ENCODE data around the gene SMO. TPM values are rescaled to one million over a fixed set of nuclear protein-coding genes. Genes with fewer than 3 reads are reported as not detected.

Gene SMO
- total RNA-seq, 2 donors from 2014 or later, result 4.7 to 9.9 TPM

DNA sequence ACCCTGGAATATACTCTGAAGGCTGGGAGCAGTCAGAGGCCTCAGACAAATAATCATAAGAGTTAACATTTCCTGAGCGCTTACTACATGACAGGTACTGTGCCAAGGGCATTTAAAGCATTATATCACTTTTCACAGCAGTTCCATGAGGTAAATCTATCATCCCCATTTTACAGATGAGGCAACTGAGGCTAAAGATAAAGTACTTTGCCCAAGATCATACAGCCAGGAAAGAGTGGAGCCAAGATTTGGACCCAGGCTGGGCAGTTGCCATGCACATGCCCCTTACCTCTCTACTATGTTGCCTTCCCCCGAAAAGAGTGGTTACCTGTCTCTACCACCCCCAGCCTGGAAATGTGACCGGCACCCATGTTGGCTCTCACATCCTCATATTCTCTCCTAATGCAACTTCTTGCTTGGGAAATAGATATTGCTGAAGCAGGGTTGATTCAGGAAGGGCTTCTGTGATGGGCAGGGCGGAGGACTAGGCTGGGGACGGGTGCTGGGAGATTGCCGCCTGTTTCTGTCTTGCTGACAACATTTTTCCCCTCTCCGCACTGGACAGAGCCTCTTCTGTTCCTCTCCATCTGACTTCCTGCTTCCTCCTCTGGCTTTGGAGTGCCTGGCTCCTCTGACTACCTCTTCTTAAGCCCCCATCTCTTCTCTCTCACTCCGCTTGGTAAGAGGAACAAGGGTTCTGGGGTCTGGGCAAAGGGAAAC lies 13.8 kb downstream of the SMO start:
- no peaks in the 10 kb centered on the region for H3K4me1 ChIP-seq
- H3K4me3 ChIP-seq, result no peak overlapping the region
- no peaks in the 10 kb centered on the region for H3K36me3 ChIP-seq
- H3K9me3 ChIP-seq, result no peaks in the 10 kb centered on the region
- DNase-seq (ENCODE audit: low spot score), result no peak
- H3K27ac ChIP-seq, result no peak overlapping the region
- no peaks in the 10 kb centered on the region for H3K27me3 ChIP-seq
- TF ChIP-seq, protein P1, sequence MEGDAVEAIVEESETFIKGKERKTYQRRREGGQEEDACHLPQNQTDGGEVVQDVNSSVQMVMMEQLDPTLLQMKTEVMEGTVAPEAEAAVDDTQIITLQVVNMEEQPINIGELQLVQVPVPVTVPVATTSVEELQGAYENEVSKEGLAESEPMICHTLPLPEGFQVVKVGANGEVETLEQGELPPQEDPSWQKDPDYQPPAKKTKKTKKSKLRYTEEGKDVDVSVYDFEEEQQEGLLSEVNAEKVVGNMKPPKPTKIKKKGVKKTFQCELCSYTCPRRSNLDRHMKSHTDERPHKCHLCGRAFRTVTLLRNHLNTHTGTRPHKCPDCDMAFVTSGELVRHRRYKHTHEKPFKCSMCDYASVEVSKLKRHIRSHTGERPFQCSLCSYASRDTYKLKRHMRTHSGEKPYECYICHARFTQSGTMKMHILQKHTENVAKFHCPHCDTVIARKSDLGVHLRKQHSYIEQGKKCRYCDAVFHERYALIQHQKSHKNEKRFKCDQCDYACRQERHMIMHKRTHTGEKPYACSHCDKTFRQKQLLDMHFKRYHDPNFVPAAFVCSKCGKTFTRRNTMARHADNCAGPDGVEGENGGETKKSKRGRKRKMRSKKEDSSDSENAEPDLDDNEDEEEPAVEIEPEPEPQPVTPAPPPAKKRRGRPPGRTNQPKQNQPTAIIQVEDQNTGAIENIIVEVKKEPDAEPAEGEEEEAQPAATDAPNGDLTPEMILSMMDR (IDR thresholded peaks at IDR 0.05), result no peak

DNA sequence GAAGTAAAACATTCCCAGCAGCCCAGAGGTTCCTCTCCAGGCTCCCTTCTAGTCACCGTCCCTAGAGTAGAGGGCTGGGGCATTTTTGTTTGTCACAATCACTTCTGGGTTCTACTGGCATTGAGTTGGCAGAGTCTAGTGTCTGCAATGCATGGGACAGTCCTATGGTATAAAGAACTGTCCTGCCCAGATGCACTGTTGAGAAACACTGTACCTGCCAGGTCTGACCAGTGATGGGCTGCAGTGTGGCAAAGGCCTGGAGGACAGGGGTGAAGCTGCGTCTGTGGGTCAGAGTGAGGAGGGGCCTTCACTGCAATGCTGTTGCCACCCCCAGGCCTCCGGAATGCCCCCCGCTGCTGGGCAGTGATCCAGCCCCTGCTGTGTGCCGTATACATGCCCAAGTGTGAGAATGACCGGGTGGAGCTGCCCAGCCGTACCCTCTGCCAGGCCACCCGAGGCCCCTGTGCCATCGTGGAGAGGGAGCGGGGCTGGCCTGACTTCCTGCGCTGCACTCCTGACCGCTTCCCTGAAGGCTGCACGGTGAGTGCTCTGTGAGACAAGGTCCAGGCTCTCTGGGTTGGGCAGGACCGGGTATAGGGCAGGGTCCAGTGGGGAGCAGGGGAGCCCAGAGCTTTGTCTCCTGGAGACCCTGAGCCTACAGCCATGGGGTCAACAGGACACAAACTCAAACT lies 14.8 kb downstream of the SMO start:
- TF ChIP-seq, protein P1 (IDR thresholded peaks at IDR 0.05), result no peak
- Histone ChIP-seq H3K4me1 (no peaks in the 10 kb centered on the region), H3K27me3 (no peaks in the 10 kb centered on the region), H3K9me3 (no peaks in the 10 kb centered on the region), H3K4me3 (no peak overlapping the region), H3K36me3 (no peaks in the 10 kb centered on the region), H3K27ac (no peak overlapping the region)
- no peak for DNase-seq (ENCODE audit: low spot score)

DNA sequence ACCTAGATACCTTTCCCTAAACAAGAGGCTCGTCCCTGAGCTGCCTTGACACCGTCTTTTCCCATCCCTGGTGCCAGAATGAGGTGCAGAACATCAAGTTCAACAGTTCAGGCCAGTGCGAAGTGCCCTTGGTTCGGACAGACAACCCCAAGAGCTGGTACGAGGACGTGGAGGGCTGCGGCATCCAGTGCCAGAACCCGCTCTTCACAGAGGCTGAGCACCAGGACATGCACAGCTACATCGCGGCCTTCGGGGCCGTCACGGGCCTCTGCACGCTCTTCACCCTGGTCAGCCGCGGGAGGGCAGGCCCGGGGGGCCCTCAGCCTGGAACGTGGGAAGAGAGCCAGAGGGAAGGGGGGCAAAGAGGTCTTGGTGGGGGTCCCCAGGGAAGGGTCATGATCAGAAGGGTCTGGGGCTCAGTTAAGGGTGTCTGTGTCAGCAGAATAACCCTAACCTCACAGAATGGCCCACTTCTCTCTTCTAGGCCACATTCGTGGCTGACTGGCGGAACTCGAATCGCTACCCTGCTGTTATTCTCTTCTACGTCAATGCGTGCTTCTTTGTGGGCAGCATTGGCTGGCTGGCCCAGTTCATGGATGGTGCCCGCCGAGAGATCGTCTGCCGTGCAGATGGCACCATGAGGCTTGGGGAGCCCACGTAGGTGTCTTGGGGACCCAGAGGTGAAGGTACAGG lies 16.8 kb downstream of the SMO start:
- no peak overlapping the region for H3K4me3 ChIP-seq
- no peaks in the 10 kb centered on the region for H3K27me3 ChIP-seq
- no peaks in the 10 kb centered on the region for H3K9me3 ChIP-seq
- DNase-seq (ENCODE audit: low spot score), result no peak
- no peaks in the 10 kb centered on the region for H3K36me3 ChIP-seq
- peaks cover 0 to under 1% of the 10 kb centered on the region in 2 donors for H3K4me1 ChIP-seq
- TF ChIP-seq, protein P1 (IDR thresholded peaks at IDR 0.05), result no peak
- H3K27ac ChIP-seq, result no peak overlapping the region

DNA sequence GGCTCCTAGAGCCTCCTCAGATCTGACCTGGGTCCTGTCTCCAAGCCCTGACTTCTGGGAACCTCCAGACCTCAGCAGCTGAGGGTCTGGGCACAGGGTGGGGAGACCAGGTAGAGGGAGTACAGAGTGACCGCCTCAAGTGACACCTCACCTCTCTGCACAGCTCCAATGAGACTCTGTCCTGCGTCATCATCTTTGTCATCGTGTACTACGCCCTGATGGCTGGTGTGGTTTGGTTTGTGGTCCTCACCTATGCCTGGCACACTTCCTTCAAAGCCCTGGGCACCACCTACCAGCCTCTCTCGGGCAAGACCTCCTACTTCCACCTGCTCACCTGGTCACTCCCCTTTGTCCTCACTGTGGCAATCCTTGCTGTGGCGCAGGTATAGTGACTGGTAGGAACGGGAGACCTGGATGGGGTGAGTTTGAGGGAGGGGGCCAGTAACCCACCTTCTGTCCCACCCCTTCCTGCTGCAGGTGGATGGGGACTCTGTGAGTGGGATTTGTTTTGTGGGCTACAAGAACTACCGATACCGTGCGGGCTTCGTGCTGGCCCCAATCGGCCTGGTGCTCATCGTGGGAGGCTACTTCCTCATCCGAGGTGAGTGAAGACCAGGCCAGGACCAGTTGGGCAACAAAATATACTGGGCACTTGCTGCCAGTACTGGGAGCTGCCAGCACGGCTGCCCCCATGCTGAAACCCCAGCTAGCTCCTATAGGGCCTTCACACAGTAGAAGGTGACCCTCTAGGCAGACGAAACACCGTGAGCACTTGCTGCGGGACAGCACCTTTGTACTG lies 17.8 kb downstream of the SMO start:
- H3K27me3 ChIP-seq, result no peaks in the 10 kb centered on the region
- peaks cover 0 to 7% of the 10 kb centered on the region in 2 donors for H3K4me1 ChIP-seq
- DNase-seq (ENCODE audit: low spot score), result no peak
- H3K36me3 ChIP-seq, result no peaks in the 10 kb centered on the region
- no peak overlapping the region for H3K27ac ChIP-seq
- no peak overlapping the region for H3K4me3 ChIP-seq
- no peaks in the 10 kb centered on the region for H3K9me3 ChIP-seq
- TF ChIP-seq, protein P1 (IDR thresholded peaks at IDR 0.05), result no peak

DNA sequence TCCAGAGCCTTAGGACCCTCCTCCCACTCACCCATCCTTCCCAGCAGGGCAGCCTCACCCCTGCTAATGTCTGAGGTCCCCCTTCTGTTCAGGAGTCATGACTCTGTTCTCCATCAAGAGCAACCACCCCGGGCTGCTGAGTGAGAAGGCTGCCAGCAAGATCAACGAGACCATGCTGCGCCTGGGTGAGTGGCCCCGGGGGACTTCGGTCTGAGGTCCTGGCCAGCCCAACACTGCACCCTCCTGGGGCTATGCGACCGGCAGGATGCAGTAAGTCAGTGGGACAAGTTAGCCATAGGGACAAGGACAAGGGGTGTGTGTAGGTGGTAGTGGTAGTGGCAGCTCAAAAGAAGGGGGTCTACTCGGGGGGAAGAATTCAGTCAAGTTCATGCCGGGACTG lies 20.2 kb downstream of the SMO start:
- Histone ChIP-seq H3K4me1 (peaks cover 0 to 7% of the 10 kb centered on the region in 2 donors), H3K27me3 (no peaks in the 10 kb centered on the region), H3K27ac (no peak overlapping the region), H3K9me3 (no peaks in the 10 kb centered on the region), H3K36me3 (no peaks in the 10 kb centered on the region), H3K4me3 (no peak overlapping the region)
- no peak for DNase-seq (ENCODE audit: low spot score)
- TF ChIP-seq, protein P1 (IDR thresholded peaks at IDR 0.05), result no peak

All from right atrium auricular region (tissue), 2 donors.